ENCODE measurements around the gene FCGR2B. TPM values are rescaled to one million over a fixed set of nuclear protein-coding genes. Genes with fewer than 3 reads are reported as not detected.
"Not testable (repeated sequence)": the region's sequence is repeated elsewhere in the genome, so short reads cannot be mapped to it uniquely, and the experiment has no call there.

FCGR2B gene
- total RNA-seq, 2 experiments from 2014 or later, result not detected

GRCh38 chr1:161720422-161720821, 57.5 kb downstream of the FCGR2B start:
- CTCF ChIA-PET, result no interaction called here
- H3K27me3 Mint-ChIP-seq (ENCODE audit: low read depth), result peaks cover 7% of the 10 kb centered on the region
- H3K4me1 Mint-ChIP-seq (ENCODE audit: low read depth), result peaks cover 16% of the 10 kb centered on the region
- H3K9me3 Mint-ChIP-seq, result no peaks in the 10 kb centered on the region
- no peaks in the 10 kb centered on the region for H3K36me3 Mint-ChIP-seq (ENCODE audit: low read depth)
- H3K4me3 Mint-ChIP-seq, result no peak overlapping the region
- no peak for DNase-seq
- H3K27ac Mint-ChIP-seq, result no peak overlapping the region
- intact Hi-C loops (cut with micrococcal nuclease), result no loop called here

GRCh38 chr1:161720956-161721737, 58.2 kb downstream of the FCGR2B start, which contains the start of gene FCRLB:
TSS of gene FCRLB (plus strand) at chr1:161721544. CDS start at chr1:161722673, 1,129 bp downstream.
- H3K36me3 Mint-ChIP-seq (ENCODE audit: low read depth), result no peaks in the 10 kb centered on the region
- peaks cover 10% of the 10 kb centered on the region for H3K27me3 Mint-ChIP-seq (ENCODE audit: low read depth)
- H3K4me1 Mint-ChIP-seq (ENCODE audit: low read depth), result peaks cover 21% of the 10 kb centered on the region
- CTCF ChIA-PET, result no interaction called here
- no peak within 1 kb of the TSS for H3K27ac Mint-ChIP-seq
- DNase-seq, result no peak
- H3K9me3 Mint-ChIP-seq, result no peaks in the 10 kb centered on the region
- intact Hi-C loops (cut with micrococcal nuclease), result no loop called here
- H3K4me3 Mint-ChIP-seq, result no peak within 1 kb of the TSS

- no peaks in the 10 kb centered on the region for H3K9me3 Mint-ChIP-seq
- H3K4me1 Mint-ChIP-seq (ENCODE audit: low read depth), result peaks cover 21% of the 10 kb centered on the region
- intact Hi-C loops (cut with micrococcal nuclease), result no loop called here
- H3K4me3 Mint-ChIP-seq, result no peak overlapping the region
- no peak overlapping the region for H3K27ac Mint-ChIP-seq
- CTCF ChIA-PET, result interaction anchor here (1.0 kb wide), 1 partner anchor 235 kb away, joined by 5 read pairs; no protein-coding TSS in a partner anchor
- H3K27me3 Mint-ChIP-seq (ENCODE audit: low read depth), result peaks cover 10% of the 10 kb centered on the region
- DNase-seq, result no peak
- H3K36me3 Mint-ChIP-seq (ENCODE audit: low read depth), result no peaks in the 10 kb centered on the region
Observed at GRCh38 chr1:161721738-161722343, 58.9 kb downstream of the FCGR2B start.

DNA sequence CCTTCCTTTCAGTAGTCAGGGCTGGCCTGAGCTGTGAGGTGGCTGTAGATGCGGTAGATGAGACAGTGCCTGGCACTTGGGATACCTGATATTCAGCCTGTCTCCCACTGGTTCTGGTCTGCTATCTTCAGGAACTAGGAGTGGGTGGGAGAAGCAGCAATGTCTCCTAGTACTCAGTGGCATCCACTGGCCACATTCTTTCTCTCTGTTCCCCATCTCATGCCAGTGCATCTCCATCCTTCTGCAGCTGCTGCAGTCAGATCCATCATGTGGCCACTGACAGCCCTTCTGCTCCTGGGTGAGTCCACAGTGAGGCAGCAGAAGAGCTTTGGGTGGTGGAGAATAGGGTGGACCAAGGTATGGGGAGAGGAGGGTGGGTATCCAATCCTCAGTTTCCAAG, 59.5 kb downstream of the FCGR2B start:
- H3K4me1 Mint-ChIP-seq (ENCODE audit: low read depth), result peaks cover 22% of the 10 kb centered on the region
- no peaks in the 10 kb centered on the region for H3K9me3 Mint-ChIP-seq
- intact Hi-C loops (cut with micrococcal nuclease), result no loop called here
- no peak for DNase-seq
- peaks cover 8% of the 10 kb centered on the region for H3K27me3 Mint-ChIP-seq (ENCODE audit: low read depth)
- no peak overlapping the region for H3K27ac Mint-ChIP-seq
- no peak overlapping the region for H3K4me3 Mint-ChIP-seq
- CTCF ChIA-PET, result interaction anchor here (1.0 kb wide), 1 partner anchor 235 kb away, joined by 5 read pairs; no protein-coding TSS in a partner anchor
- H3K36me3 Mint-ChIP-seq (ENCODE audit: low read depth), result no peaks in the 10 kb centered on the region

GRCh38 chr1:161723459-161724141, 60.7 kb downstream of the FCGR2B start:
- Mint-ChIP-seq H3K4me1 (ENCODE audit: low read depth) (peaks cover 32% of the 10 kb centered on the region), H3K4me3 (no peak overlapping the region), H3K27ac (no peak overlapping the region), H3K9me3 (no peaks in the 10 kb centered on the region), H3K27me3 (ENCODE audit: low read depth) (peaks cover 8% of the 10 kb centered on the region), H3K36me3 (ENCODE audit: low read depth) (no peaks in the 10 kb centered on the region)
- CTCF ChIA-PET, result interaction anchor here (0.9 kb wide), 1 partner anchor 213 kb away, joined by 3 read pairs; no protein-coding TSS in a partner anchor
- DNase-seq, result no peak
- intact Hi-C loops (cut with micrococcal nuclease), result no loop called here

DNA sequence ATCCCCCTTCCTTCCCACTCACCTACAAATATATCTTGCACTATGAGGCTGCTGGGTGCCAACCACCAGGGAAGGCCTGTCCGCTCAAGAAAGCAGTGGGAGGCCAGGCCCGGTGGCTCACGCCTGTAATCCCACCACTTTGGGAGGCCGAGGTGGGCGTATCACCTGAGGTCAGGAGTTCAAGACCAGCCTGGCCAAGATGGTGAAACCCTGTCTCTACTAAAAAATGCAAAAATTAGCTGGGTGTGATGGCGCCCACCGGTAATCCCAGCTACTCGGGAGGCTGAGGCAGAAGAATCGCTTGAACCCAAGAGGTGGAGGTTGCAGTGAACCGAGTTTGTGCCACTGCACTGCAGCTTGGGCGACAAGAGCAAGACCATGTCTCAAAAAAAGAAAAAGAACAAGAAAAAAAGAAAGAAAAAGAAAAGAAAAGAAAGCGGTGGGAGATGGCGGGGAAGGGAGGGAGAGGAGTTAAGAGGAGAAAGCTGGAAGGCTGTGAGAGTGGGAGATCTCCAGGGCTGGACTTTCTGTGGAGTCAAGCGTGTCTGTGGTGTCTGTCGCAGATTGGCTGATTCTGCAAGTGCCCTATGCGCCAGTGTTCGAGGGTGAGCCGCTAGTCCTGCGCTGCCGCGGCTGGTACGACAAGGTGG, 62.4 kb downstream of the FCGR2B start:
- H3K36me3 Mint-ChIP-seq (ENCODE audit: low read depth); H3K27me3 Mint-ChIP-seq (ENCODE audit: low read depth); DNase-seq; intact Hi-C loops (cut with micrococcal nuclease); H3K27ac Mint-ChIP-seq; H3K9me3 Mint-ChIP-seq: not testable (repeated sequence)
- Mint-ChIP-seq H3K4me1 (ENCODE audit: low read depth) (peaks cover 41% of the 10 kb centered on the region), H3K4me3 (peak overlapping the region; percentile 76)
- CTCF ChIA-PET, result interaction anchor here (8.2 kb wide), 1 partner anchor 15 kb away, joined by 76 read pairs; no protein-coding TSS in a partner anchor

DNA sequence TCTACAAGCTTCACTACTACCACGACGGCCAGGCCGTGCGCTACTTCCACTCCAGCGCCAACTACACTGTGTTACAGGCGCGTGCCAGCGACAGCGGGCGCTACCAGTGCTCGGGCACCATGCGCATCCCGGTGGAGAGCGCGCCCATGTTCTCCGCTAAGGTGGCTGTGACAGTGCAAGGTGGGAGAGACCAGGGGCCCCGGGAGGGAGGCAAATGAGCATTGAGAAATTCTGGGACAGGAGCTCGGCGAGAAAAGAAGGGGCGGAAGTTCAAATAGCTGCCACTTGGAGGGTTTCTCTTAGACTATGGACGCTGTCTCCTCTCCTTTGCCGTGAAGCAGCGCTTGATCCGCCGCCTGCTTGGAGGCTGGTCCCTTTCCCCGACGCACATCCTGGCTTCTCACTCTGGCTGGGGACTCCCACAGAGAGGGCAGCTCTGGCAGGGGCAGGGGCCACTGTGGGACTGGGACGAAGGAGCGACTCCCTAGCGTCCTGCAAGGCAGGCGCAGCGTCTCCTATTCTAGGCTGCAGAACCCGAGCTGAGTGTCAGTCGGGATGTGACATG, 63.0 kb downstream of the FCGR2B start:
- Mint-ChIP-seq H3K9me3 (no peaks in the 10 kb centered on the region), H3K27me3 (ENCODE audit: low read depth) (peaks cover 8% of the 10 kb centered on the region), H3K36me3 (ENCODE audit: low read depth) (no peaks in the 10 kb centered on the region), H3K27ac (peak overlapping the region; percentile 11), H3K4me1 (ENCODE audit: low read depth) (peaks cover 46% of the 10 kb centered on the region), H3K4me3 (peak overlapping the region; percentile 76)
- CTCF ChIA-PET, result interaction anchor here (1.2 to 8.2 kb wide), 3 partner anchors 14 to 239 kb away, joined by 4 to 76 read pairs (median 5); partner anchors contain the start of gene DUSP12
- intact Hi-C loops (cut with micrococcal nuclease), result loop anchor here (2.0 kb wide), 1 partner anchor 15 kb away; no protein-coding TSS in a partner anchor
- DNase-seq, result peak; percentile 31

GRCh38 chr1:161726473-161727255, 63.7 kb downstream of the FCGR2B start:
- Mint-ChIP-seq H3K27me3 (ENCODE audit: low read depth) (peaks cover 7% of the 10 kb centered on the region), H3K4me3 (peak overlapping the region; percentile 76), H3K27ac (peak overlapping the region; percentile 11), H3K4me1 (ENCODE audit: low read depth) (peaks cover 46% of the 10 kb centered on the region), H3K36me3 (ENCODE audit: low read depth) (no peaks in the 10 kb centered on the region), H3K9me3 (no peaks in the 10 kb centered on the region)
- DNase-seq, result peak; percentile 69
- intact Hi-C loops (cut with micrococcal nuclease), result loop anchor here (2.0 kb wide), 1 partner anchor 14 kb away; no protein-coding TSS in a partner anchor
- CTCF ChIA-PET, result interaction anchor here (1.2 to 8.2 kb wide), 3 partner anchors 13 to 239 kb away, joined by 4 to 76 read pairs (median 5); partner anchors contain the start of gene DUSP12

DNA sequence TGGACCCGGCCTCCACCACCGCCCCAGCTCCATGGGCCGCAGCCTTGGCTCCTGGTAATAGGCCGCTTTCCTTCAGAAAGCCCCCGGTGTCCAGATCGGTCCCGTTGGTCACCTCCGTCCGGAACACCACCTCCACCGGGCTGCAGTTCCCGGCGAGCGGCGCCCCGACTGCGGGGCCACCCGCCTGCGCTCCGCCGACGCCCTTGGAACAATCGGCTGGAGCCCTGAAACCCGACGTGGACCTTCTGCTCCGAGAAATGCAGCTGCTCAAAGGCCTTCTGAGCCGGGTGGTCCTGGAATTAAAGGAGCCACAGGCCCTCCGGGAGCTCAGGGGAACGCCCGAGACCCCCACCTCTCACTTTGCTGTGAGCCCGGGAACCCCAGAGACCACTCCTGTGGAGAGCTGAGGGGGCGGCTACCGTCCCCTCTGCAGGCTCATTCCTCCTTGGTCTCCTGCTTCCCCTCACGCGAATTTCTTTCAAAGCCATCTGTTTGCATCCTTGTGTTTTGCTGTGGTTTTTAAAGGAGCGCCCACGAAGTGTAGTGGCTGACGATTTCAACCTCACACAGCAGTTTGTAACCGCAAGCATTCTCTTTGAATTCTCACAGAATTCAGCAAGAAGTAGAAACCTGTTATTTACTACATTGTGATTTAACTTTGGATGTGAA, 64.4 kb downstream of the FCGR2B start:
- Mint-ChIP-seq H3K4me1 (ENCODE audit: low read depth) (peaks cover 42% of the 10 kb centered on the region), H3K27ac (no peak overlapping the region), H3K36me3 (ENCODE audit: low read depth) (no peaks in the 10 kb centered on the region), H3K9me3 (no peaks in the 10 kb centered on the region), H3K27me3 (ENCODE audit: low read depth) (peaks cover 4% of the 10 kb centered on the region), H3K4me3 (peak overlapping the region; percentile 76)
- CTCF ChIA-PET, result interaction anchor here (1.2 to 8.2 kb wide), 3 partner anchors 13 to 240 kb away, joined by 4 to 76 read pairs (median 5); partner anchors contain the start of gene DUSP12
- DNase-seq, result peak; percentile 38
- intact Hi-C loops (cut with micrococcal nuclease), result loop anchor here (2.0 kb wide), 1 partner anchor 13 kb away; no protein-coding TSS in a partner anchor
